NCI-H1105 treated with DMSO at 0.1 percent for 48 hours (cell line): Measurements from ENCODE around the gene KDM1B.
"Not testable (repeated sequence)": the region's sequence is repeated elsewhere in the genome, so short reads cannot be mapped to it uniquely, and the experiment has no call there.

Source experiments
- DNase-seq: peaks from one replicate; lab custom pipeline; 2025; lab: John Stamatoyannopoulos, UW

KDM1B gene

GRCh38 chr6:18148304-18149025 lies 6.8 kb upstream of the KDM1B start:
- DNase-seq = no peak

DNA sequence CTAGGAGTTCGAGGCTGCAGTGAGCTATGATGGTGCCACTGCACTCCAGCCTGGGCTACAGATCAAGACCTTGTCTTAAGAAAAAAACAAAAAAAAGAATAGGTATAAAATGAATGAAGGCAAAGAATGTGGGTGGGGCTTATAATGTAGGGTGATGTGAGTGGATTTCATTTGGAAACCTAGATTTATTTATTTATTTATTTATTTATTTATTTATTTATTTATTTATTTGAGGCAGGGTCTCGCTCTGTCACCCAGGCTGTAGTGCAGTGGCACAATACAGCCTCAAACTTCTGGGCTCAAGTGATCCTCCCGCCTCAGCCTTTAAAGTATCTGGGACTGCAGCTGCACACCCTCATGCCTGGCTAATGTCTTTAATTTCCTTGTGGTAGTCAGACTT lies 3.8 kb upstream of the KDM1B start:
- not testable (repeated sequence) for DNase-seq

GRCh38 chr6:18151801-18152200 lies 3.4 kb upstream of the KDM1B start:
- no peak for DNase-seq

- DNase-seq = no peak
Measured at GRCh38 chr6:18153311-18153703, 1.9 kb upstream of the KDM1B start.

- DNase-seq = peak; percentile 98
Measured at GRCh38 chr6:18154507-18155149, 594 bp upstream of the KDM1B start, which contains the start of gene TPMT. TSS of gene TPMT (minus strand) at chr6:18155077. CDS start at chr6:18149127, 5,950 bp downstream.

- DNase-seq = peak; percentile 92
Measured at GRCh38 chr6:18155864-18156421, 721 bp downstream of the KDM1B start.

DNA sequence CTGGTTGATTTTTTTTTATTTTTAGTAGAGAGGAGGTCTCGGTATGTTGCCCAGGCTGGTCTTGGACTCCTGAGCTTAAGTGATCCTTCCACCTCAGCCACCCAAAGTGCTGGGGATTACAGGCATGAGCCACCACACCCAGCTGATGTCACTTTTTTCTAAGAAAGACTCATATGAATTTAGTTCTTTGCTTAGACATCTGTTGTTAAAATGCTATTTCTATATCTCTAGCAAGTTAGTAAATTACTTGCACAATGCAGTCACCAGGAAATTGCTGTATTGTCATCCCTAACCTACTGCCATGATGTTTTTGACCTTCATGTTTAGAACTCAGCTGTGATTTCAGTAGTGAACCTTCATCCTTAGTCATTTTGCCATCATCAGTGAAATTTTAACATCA lies 5.7 kb downstream of the KDM1B start:
- no peak for DNase-seq

GRCh38 chr6:18161431-18161830 lies 6.2 kb downstream of the KDM1B start:
- DNase-seq = no peak

- no peak for DNase-seq
Measured at GRCh38 chr6:18162401-18162800, 7.2 kb downstream of the KDM1B start.

GRCh38 chr6:18165751-18166150 lies 10.5 kb downstream of the KDM1B start:
- DNase-seq = no peak

DNA sequence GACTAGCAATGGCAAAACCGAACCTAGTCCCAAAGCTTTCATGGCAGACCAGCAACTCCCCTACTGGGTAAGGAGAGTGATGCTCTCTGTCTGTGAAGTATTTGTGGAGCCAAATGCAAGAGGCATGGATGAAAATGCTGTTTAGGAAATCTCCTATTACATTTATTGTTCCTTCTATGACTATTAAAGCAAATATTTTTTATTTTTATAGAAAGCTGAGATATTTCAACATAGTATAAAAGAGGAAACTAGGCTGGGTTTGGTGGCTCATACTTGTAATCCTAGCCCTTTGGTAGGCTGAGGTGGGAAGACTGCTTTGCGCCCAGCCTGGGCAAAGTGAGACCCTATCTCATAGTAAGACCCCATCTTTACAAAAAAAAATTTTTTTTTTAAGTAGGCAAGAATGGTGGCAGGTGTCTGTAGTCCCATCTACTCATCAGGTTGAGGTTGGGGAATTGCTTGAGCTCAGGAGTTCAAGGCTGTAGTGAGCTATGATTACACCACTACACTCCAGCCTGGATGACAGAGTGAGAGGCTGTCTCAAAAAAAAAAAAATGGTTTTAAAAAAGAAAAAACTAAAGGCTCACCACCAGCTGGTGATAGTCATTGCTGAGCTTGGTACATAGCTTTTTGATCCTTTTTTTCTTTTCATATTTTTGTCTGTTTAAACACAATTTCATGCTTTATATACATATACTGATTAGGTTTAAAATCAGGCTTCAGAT lies 11.3 kb downstream of the KDM1B start:
- no peak for DNase-seq

DNA sequence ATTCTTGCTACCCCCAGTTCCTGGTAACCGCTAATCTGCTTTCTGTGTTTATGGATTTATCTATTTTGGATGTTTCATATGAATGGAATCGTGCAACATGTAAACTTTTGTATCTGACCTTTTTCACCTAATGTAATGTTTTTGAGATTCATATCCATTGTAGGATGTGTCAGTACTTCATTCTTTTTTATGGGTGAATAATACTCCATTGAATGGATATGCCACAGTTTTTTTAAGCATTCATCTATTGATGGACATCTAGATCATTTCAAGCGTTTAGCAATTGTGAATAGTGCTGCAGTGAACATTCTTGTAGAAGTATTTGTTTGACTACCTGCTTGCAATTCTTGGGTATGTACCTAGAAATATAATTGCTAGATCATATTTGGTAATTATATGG lies 13.0 kb downstream of the KDM1B start:
- no peak for DNase-seq

GRCh38 chr6:18171871-18172270 lies 16.6 kb downstream of the KDM1B start:
- DNase-seq = no peak

DNA sequence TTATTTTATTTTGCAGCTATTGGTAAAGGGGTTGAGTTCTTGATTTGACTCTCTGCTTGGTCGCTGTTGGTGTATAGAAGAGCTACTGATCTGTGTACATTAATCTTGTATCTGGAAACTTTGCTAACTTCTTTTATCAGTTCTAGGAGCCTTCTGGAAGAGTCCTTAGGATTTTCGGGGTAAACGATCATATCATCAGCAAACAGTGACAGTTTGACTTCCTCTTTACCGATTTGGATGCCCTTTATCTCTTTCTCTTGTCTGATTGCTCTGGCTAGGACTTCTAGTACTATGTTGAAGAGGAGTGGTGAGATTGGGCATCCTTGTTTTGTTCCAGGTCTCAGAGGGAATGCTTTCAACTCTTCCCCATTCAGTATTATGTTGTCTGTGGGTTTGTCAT lies 21.0 kb downstream of the KDM1B start:
- not testable (repeated sequence) for DNase-seq

DNA sequence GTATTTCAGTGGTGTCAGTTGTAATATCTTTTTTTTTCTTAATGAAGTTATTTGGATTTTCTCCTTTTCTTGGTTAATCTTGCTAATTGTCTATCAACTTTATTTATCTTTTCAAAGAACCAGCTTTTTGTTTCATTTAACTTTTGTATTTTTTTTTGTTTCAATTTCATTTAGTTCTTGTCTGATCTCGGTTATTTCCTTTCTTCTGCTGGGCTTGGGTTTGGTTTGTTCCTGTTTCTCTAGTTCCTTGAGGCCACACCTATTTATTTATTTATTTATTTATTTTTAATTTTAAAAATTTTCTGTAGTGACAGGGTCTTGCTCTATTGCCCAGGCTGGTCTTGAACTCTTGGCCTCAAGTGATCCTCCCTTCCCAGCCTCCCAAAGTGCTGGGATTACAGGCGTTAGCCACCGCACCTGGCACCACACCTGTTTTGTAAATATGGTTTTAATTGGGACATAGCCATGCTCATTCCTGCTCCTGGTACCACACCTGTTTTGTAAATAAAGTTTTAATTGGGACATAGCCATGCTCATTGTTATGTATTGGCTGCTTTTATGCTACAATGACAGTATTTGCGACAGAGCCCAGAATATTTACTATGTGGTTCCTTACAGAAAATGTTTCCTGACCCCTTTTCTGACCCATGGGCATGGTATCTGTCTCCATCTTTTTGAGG lies 22.2 kb downstream of the KDM1B start:
- no peak for DNase-seq

- DNase-seq = no peak
Measured at GRCh38 chr6:18178960-18179615, 23.9 kb downstream of the KDM1B start.

DNA sequence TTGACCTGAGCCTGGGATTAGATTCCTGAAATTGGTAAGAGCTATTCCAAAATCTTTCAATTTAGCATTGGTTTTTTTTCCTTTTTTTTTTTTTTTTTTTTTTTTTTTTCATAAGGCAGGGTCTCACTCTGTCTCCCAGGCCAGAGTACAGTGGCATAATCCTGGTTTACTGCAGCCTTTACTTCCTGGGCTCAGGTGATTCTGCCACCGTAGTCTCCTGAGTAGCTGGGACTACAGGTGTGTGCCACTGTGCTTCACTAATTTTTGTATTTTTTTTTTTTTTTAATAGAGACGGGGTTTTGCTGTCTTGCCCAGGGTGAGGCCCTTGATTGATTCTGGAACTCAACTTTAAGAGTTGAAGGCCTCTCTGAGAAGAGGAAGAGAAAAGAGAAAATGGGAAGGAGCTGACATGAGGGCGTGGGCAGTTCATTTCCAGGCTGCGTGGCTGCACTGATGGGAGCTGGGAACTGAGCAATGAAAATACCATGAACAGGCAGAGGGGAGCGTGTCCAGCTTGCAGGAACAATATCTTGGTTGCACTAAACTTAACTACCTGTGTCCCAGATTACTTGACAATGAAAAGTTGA lies 24.6 kb downstream of the KDM1B start:
- no peak for DNase-seq

- DNase-seq = no peak
Measured at GRCh38 chr6:18182568-18182967, 27.3 kb downstream of the KDM1B start.

DNA sequence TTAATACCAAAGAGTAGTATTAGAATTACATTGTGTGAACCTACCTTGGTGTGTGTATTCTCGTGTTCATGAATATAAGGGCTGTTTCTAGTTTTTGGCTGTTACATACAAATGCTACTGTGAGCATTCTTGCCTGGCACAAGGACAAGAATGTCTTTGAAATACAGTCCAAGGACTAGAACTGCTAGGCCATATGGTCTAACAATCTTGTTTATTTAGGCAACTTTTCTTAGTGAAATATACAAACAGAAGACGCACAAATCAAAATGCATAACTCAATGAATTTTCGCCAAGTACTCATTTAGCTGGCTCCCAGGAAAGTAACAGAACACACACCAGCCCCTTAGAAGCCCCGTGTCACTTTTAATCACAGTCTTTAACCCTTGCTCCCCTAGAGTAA lies 28.5 kb downstream of the KDM1B start:
- no peak for DNase-seq

DNA sequence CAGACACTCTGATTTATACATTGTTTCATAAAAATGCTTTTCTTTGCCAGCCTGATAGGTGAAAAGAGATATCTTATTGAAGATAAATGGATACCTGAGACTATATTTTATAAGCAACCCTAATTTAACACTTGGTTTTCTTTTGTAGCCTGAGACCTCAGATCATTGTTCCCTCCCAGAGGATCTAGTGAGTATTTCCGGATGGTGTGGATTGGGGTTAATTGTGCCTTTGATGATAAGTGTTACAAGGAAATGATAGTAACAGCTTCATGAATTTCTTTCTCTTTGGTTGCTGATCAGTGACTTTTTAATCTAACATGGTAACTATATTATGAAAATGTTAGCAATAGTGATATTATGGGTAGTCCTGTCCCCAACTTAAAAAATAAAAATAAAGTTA lies 30.4 kb downstream of the KDM1B start:
- DNase-seq = no peak

DNA sequence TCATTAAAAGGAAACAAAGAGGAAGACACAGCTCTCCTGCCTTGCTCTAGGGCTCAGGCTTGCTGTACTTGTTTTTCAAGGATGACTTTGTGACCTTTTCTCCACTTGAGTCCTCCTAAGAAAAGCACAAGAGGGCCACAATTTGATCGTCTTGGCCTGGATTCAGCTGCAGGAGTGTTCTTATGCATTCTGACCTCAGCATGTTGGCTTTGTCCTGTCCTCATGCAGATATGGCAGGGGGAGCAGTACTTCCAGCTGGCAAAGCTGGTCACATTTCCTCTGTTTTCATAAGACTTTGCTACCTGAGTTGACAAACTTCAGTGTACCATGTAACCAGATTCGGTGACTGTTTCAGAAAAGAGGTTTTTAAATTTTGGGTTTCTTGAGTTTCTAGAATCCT lies 30.8 kb downstream of the KDM1B start:
- DNase-seq = no peak
